B cell (primary cell): ENCODE results near the gene CFAP74. TPM values are rescaled to one million over a fixed set of nuclear protein-coding genes. Genes with fewer than 3 reads are reported as not detected.

ENCODE experiments used
- ATAC-seq: fragments of 200-7000 bp; cut with Tn5 transposase; one replicate; pipeline ENCODE4 v1.10.0; 2021; ENCODE audit warnings: low read depth, mild to moderate bottlenecking, moderate number of reproducible peaks, moderate library complexity
- CTCF ChIA-PET: fragments of 350-600 bp; sonication (Branson Sonifier 250); formaldehyde crosslinking; loops from one replicate; lab custom pipeline; 2021; ENCODE audit warnings: antibody characterized with exemption, inconsistent platforms; lab: Charles Lee
- POLR2A ChIA-PET: fragments of 350-600 bp; sonication (Branson Sonifier 250); formaldehyde crosslinking; loops from one replicate; lab custom pipeline; 2021; ENCODE audit warnings: antibody characterized with exemption; lab: Charles Lee
- DNase-seq: peaks from one replicate; pipeline ENCODE4 v3.0.0; 2013
- H2AFZ ChIP-seq: 2 replicates; pipeline ENCODE4 v1.6.1; 2012; ENCODE audit warnings: mild to moderate bottlenecking, low read depth, low read length; ENCODE audit not compliant: insufficient read depth, poor library complexity, severe bottlenecking
- H3K27ac ChIP-seq, 2 donors: 1 replicate in 1 of 2; 2 replicates in 1 of 2; pipeline ENCODE4 v1.5.1; 2012 to 2013; ENCODE audit warnings: low read length in 2 of 2, mild to moderate bottlenecking in 2 of 2, moderate library complexity in 1 of 2
- H3K27me3 ChIP-seq, 4 experiments: fragments of 200-600 bp in 1 of 4; sonication (generic) in 1 of 4; replicated peaks in 1 of 4; 1 replicate in 2 of 4; 2 replicates in 2 of 4; pipeline versions ENCODE4 v1.6.1 to v1.7.0; 2013 to 2016; ENCODE audit warnings: low read length in 3 of 4, mild to moderate bottlenecking in 2 of 4, mixed read lengths in 1 of 4, moderate library complexity in 1 of 4; ENCODE audit not compliant: insufficient read depth in 4 of 4, control insufficient read depth in 3 of 4; ENCODE audit errors: control extremely low read depth in 1 of 4
- H3K36me3 ChIP-seq, 2 experiments: replicated peaks in 1 of 2; 1 replicate in 1 of 2; 2 replicates in 1 of 2; pipeline versions ENCODE4 v1.6.1 to v1.7.1; 2013; ENCODE audit warnings: low read length in 1 of 2; ENCODE audit not compliant: insufficient read depth in 2 of 2, control insufficient read depth in 1 of 2; ENCODE audit errors: control extremely low read depth in 1 of 2, extremely low read depth in 1 of 2
- H3K4me1 ChIP-seq, 2 donors: fragments of 200-600 bp in 1 of 2; sonication (generic) in 1 of 2; 1 replicate in 1 of 2; 2 replicates in 1 of 2; pipeline versions ENCODE4 v1.5.1 to v1.6.1; 2013 to 2017; ENCODE audit warnings: low read length in 2 of 2; ENCODE audit not compliant: control insufficient read depth in 2 of 2, insufficient read depth in 2 of 2
- H3K4me2 ChIP-seq: replicated peaks from 2 replicates; pipeline ENCODE3; 2012; ENCODE audit warnings: mild to moderate bottlenecking, low read depth, low read length; ENCODE audit not compliant: poor library complexity, severe bottlenecking
- H3K4me3 ChIP-seq, 5 experiments: fragments of 200-600 bp in 1 of 5; sonication (generic) in 1 of 5; 1 replicate in 3 of 5; 2 replicates in 2 of 5; pipeline versions ENCODE4 v1.5.1 to v1.7.0; 2011 to 2016; ENCODE audit warnings: low read length in 4 of 5, mild to moderate bottlenecking in 4 of 5, low read depth in 2 of 5, control low read depth in 1 of 5, moderate library complexity in 1 of 5; ENCODE audit not compliant: insufficient read depth in 1 of 5; ENCODE audit errors: control extremely low read depth in 1 of 5, extremely low read depth in 1 of 5
- H3K79me2 ChIP-seq: fragments of 200-600 bp; sonication (generic); one replicate; pipeline ENCODE4 v1.6.0; 2016; ENCODE audit warnings: low read length; ENCODE audit not compliant: control insufficient read depth, insufficient read depth
- H3K9ac ChIP-seq: fragments of 200-600 bp; sonication (generic); 2 replicates; pipeline ENCODE4 v1.6.1; 2017; ENCODE audit warnings: mild to moderate bottlenecking, low read length, moderate library complexity
- H3K9me3 ChIP-seq, 3 donors: one replicate each; pipeline versions ENCODE4 v1.6.1 to v1.7.1; 2013; ENCODE audit warnings: low read length in 2 of 3; ENCODE audit not compliant: control insufficient read depth in 2 of 3, insufficient read depth in 1 of 3; ENCODE audit errors: control extremely low read depth in 1 of 3
- H4K20me1 ChIP-seq: 2 replicates; pipeline ENCODE4 v1.6.0; 2012; ENCODE audit warnings: mild to moderate bottlenecking, low read length; ENCODE audit not compliant: insufficient read depth, control insufficient read depth, poor library complexity, severe bottlenecking
- H3K27ac Mint-ChIP-seq: one replicate; pipeline ENCODE4 v1.8.0; 2021; ENCODE audit warnings: mixed read lengths
- H3K27me3 Mint-ChIP-seq: one replicate; pipeline ENCODE4 v1.8.0; 2021; ENCODE audit warnings: mixed read lengths
- H3K4me1 Mint-ChIP-seq: one replicate; pipeline ENCODE4 v1.8.0; 2021; ENCODE audit warnings: mixed read lengths
- H3K4me3 Mint-ChIP-seq: one replicate; pipeline ENCODE4 v1.8.0; 2021; ENCODE audit warnings: mixed read lengths
- H3K9me3 Mint-ChIP-seq: one replicate; pipeline ENCODE4 v1.8.0; 2022; ENCODE audit warnings: mixed read lengths; ENCODE audit not compliant: insufficient read depth
- CTCF ChIP-seq: fragments of 200-600 bp; IDR thresholded peaks from one replicate; pipeline ENCODE4 v1.8.0; 2022; ENCODE audit warnings: antibody characterized with exemption, mild to moderate bottlenecking
- EZH2 ChIP-seq: IDR thresholded peaks from 2 replicates; pipeline ENCODE4 v1.6.1; 2012; ENCODE audit warnings: borderline replicate concordance, low read depth, mild to moderate bottlenecking, moderate library complexity, low read length; ENCODE audit not compliant: insufficient read depth, poor library complexity, severe bottlenecking
- WGBS: methylation state at CpG from one replicate; pipeline ENCODE4 v1.1.5; 2013; ENCODE audit warnings: missing lambda C conversion rate; ENCODE audit not compliant: insufficient coverage; 5-methylcytosine and 5-hydroxymethylcytosine counted together
- intact Hi-C: fragments of 100-400 bp; cut with micrococcal nuclease; formaldehyde crosslinking; loops from one replicate; pipeline ENCODE4 v1.10.0; 2022
- polyA plus RNA-seq: library from polyadenylated mRNA; depleted of rRNA; stranded (reverse); fragments of >200 nt; gene quantifications from 2 replicates; pipeline ENCODE4 v1.2.3, GENCODE V29; 2012
- total RNA-seq, 2 donors: library from RNA; stranded (reverse); fragments of 120-200 nt in 1 of 2; gene quantifications; 1 replicate in 1 of 2; 2 replicates in 1 of 2; pipeline versions ENCODE4 v1.2.3 to v1.2.4, GENCODE V29; 2013 to 2022

Gene CFAP74
- total and polyA plus RNA-seq, 2 donors (not counting 1 experiment from before 2014, with no cell fraction given), result not detected

GRCh38 chr1:1994536-1994935 lies 9.1 kb downstream of the CFAP74 start:
- ChIA-PET CTCF (no interaction called here), POLR2A (no interaction called here)
- TF ChIP-seq CTCF (no peak), EZH2 (no peak)
- Mint-ChIP-seq H3K4me3 (no peak overlapping the region), H3K27me3 (peaks cover 35% of the 10 kb centered on the region), H3K4me1 (no peaks in the 10 kb centered on the region), H3K27ac (no peak overlapping the region), H3K9me3 (no peaks in the 10 kb centered on the region)
- Histone ChIP-seq H2AFZ (no peak overlapping the region), H3K4me2 (no peak overlapping the region), H3K27me3 (peaks cover 0 to 7% (median 2%) of the 10 kb centered on the region in 4 experiments), H3K9ac (no peak overlapping the region), H3K4me1 (no peaks in the 10 kb centered on the region), H3K27ac (no peak overlapping the region), H3K36me3 (no peaks in the 10 kb centered on the region), H3K79me2 (no peaks in the 10 kb centered on the region), H3K4me3 (no peak overlapping the region), H4K20me1 (no peaks in the 10 kb centered on the region), H3K9me3 (no peaks in the 10 kb centered on the region)
- DNase-seq (no peak), ATAC-seq (no peak)
- 97% methylated on average over 2 of the region's 8 CpGs for WGBS
- intact Hi-C loops, result no loop called here

- H3K4me3 ChIP-seq, result no peak overlapping the region
- no peaks in the 10 kb centered on the region for H4K20me1 ChIP-seq
- no peaks in the 10 kb centered on the region for H3K4me1 Mint-ChIP-seq
- H3K36me3 ChIP-seq, result no peaks in the 10 kb centered on the region
- ChIA-PET CTCF (no interaction called here), POLR2A (no interaction called here)
- peaks cover 0 to 10% (median 0%) of the 10 kb centered on the region in 4 experiments for H3K27me3 ChIP-seq
- no peak overlapping the region for H3K27ac ChIP-seq
- TF ChIP-seq EZH2, result no peak
- TF ChIP-seq CTCF, result no peak
- intact Hi-C loops, result no loop called here
- H3K4me2 ChIP-seq, result no peak overlapping the region
- peaks cover 22% of the 10 kb centered on the region for H3K27me3 Mint-ChIP-seq
- H3K4me3 Mint-ChIP-seq, result no peak overlapping the region
- H3K9me3 ChIP-seq, result no peaks in the 10 kb centered on the region
- DNase-seq (no peak), ATAC-seq (no peak)
- H3K4me1 ChIP-seq, result no peaks in the 10 kb centered on the region
- WGBS, result no CpG with 5 or more reads among the region's 10 CpGs
- no peaks in the 10 kb centered on the region for H3K79me2 ChIP-seq
- no peak overlapping the region for H2AFZ ChIP-seq
- no peak overlapping the region for H3K27ac Mint-ChIP-seq
- no peak overlapping the region for H3K9ac ChIP-seq
- H3K9me3 Mint-ChIP-seq, result no peaks in the 10 kb centered on the region
Observed at GRCh38 chr1:1990222-1990621, 13.4 kb downstream of the CFAP74 start.
